Keratinocyte (primary cell): ENCODE results near the gene CACNA2D1. TPM values are rescaled to one million over a fixed set of nuclear protein-coding genes. Genes with fewer than 3 reads are reported as not detected.

ENCODE experiments used
- DNase-seq: peaks from one replicate; pipeline ENCODE4 v3.0.0-alpha.2; 2011; ENCODE audit warnings: low read depth, missing footprints, low spot score
- FAIRE-seq: peaks from 2 replicates; lab custom pipeline; 2011; peaks lifted over from hg19 to GRCh38; lab: Jason Lieb, UNC
- H2AFZ ChIP-seq: 2 replicates; pipeline ENCODE4 v1.6.0; 2012; ENCODE audit warnings: low read length, control low read depth, inconsistent platforms; ENCODE audit not compliant: control insufficient read depth
- H3K27ac ChIP-seq: 2 replicates; pipeline ENCODE4 v1.5.1; 2011; ENCODE audit warnings: low read length; ENCODE audit not compliant: control insufficient read depth, insufficient read depth
- H3K27me3 ChIP-seq: 3 replicates; pipeline ENCODE4 v1.6.0; 2011; ENCODE audit warnings: low read length; ENCODE audit not compliant: control insufficient read depth, insufficient read depth; ENCODE audit errors: extremely low read depth
- H3K36me3 ChIP-seq, 2 experiments: 2 replicates in 1 of 2; 3 replicates in 1 of 2; pipeline ENCODE4 v1.5.1; 2011; ENCODE audit warnings: low read length in 2 of 2, mild to moderate bottlenecking in 1 of 2; ENCODE audit not compliant: control insufficient read depth in 2 of 2, insufficient read depth in 2 of 2; ENCODE audit errors: extremely low read depth in 1 of 2
- H3K4me1 ChIP-seq: 3 replicates; pipeline ENCODE4 v1.5.1; 2011; ENCODE audit warnings: low read length; ENCODE audit not compliant: control insufficient read depth, insufficient read depth; ENCODE audit errors: extremely low read depth
- H3K4me2 ChIP-seq: 3 replicates; pipeline ENCODE4 v1.6.0; 2011; ENCODE audit warnings: low read depth, low read length; ENCODE audit not compliant: control insufficient read depth, insufficient read depth; ENCODE audit errors: extremely low read depth
- H3K4me3 ChIP-seq, 3 experiments: fragments of 200-600 bp in 1 of 3; sonication (generic) in 1 of 3; 2 replicates in 2 of 3; 3 replicates in 1 of 3; pipeline ENCODE4 v1.5.1; 2011 to 2016; ENCODE audit warnings: low read length in 3 of 3, mild to moderate bottlenecking in 3 of 3, control low read depth in 2 of 3, inconsistent platforms in 1 of 3, low read depth in 1 of 3, mixed read lengths in 1 of 3, mixed run types in 1 of 3, moderate library complexity in 1 of 3; ENCODE audit not compliant: control insufficient read depth in 2 of 3, insufficient read depth in 2 of 3; ENCODE audit errors: extremely low read depth in 1 of 3
- H3K79me2 ChIP-seq: 2 replicates; pipeline ENCODE4 v1.6.0; 2012; ENCODE audit warnings: low read length; ENCODE audit not compliant: control insufficient read depth, insufficient read depth
- H3K9ac ChIP-seq: 3 replicates; pipeline ENCODE4 v1.6.0; 2011; ENCODE audit warnings: low read length; ENCODE audit not compliant: control insufficient read depth, insufficient read depth; ENCODE audit errors: extremely low read depth
- H3K9me1 ChIP-seq: 3 replicates; pipeline ENCODE4 v1.6.0; 2011; ENCODE audit warnings: low read length; ENCODE audit not compliant: control insufficient read depth, insufficient read depth; ENCODE audit errors: extremely low read depth
- H3K9me3 ChIP-seq: 2 replicates; pipeline ENCODE4 v1.5.1; 2012; ENCODE audit warnings: low read depth, low read length; ENCODE audit not compliant: control insufficient read depth
- H4K20me1 ChIP-seq: 3 replicates; pipeline ENCODE4 v1.6.0; 2011; ENCODE audit warnings: low read length; ENCODE audit not compliant: control insufficient read depth, insufficient read depth; ENCODE audit errors: extremely low read depth
- CTCF ChIP-seq, 3 experiments: IDR thresholded peaks in 1 of 3; conservative IDR thresholded peaks in 1 of 3; optimal IDR thresholded peaks in 1 of 3; 2 replicates in 2 of 3; 3 replicates in 1 of 3; pipeline versions ENCODE3 to v1.5.1; 2011; ENCODE audit warnings: low read length in 3 of 3, mild to moderate bottlenecking in 3 of 3, moderate library complexity in 2 of 3, control low read depth in 1 of 3, inconsistent platforms in 1 of 3; ENCODE audit not compliant: insufficient read depth in 2 of 3; ENCODE audit errors: extremely low read depth in 1 of 3
- EZH2 ChIP-seq: IDR thresholded peaks from one replicate; pipeline ENCODE4 v1.6.1; 2012; ENCODE audit warnings: inconsistent platforms, mild to moderate bottlenecking, low read length, moderate library complexity
- dilution Hi-C: fragments of 300-500 bp; cut with MboI; formaldehyde crosslinking; loops from one replicate; pipeline ENCODE4 v1.7.0; 2020; ENCODE audit warnings: low sequenced_read_pairs; ENCODE audit not compliant: extremely low pct_ligation_motif_present
- polyA plus RNA-seq, 5 experiments: library from polyadenylated mRNA; depleted of rRNA in 3 of 5; stranded (reverse) in 3 of 5; stranded (forward) in 1 of 5; unstranded in 1 of 5; fragments of >200 nt; gene quantifications; 1 replicate in 1 of 5; 2 replicates in 3 of 5; 3 replicates in 1 of 5; pipeline versions ENCODE4 v1.2.1 to v1.2.3, GENCODE V29; 2011 to 2012; ENCODE audit warnings: missing spikeins in 2 of 5, low read depth in 1 of 5, low replicate concordance in 1 of 5

Gene CACNA2D1
- polyA plus RNA-seq, 1 donor (not counting 4 experiments of a cell fraction or from before 2014, with no cell fraction given), result 1.8 TPM

GRCh38 chr7:82375129-82375528, 68.4 kb downstream of the CACNA2D1 start:
- Histone ChIP-seq H3K4me2 (no peak overlapping the region), H3K27ac (no peak overlapping the region), H3K9me3 (no peaks in the 10 kb centered on the region), H2AFZ (no peak overlapping the region), H3K27me3 (no peaks in the 10 kb centered on the region), H3K4me3 (no peak overlapping the region), H4K20me1 (no peaks in the 10 kb centered on the region), H3K79me2 (no peaks in the 10 kb centered on the region), H3K4me1 (no peaks in the 10 kb centered on the region), H3K36me3 (no peaks in the 10 kb centered on the region), H3K9me1 (no peaks in the 10 kb centered on the region), H3K9ac (no peak overlapping the region)
- no peak for TF ChIP-seq EZH2
- TF ChIP-seq CTCF (optimal IDR thresholded peaks at IDR 0.05 in 1 of 3, IDR thresholded peaks at IDR 0.05 in 1 of 3, conservative IDR thresholded peaks at IDR 0.05 in 1 of 3; ENCODE audit: extremely low read depth in 1 of 3, insufficient read depth in 2 of 3, low read length in 3 of 3), result no peak
- dilution Hi-C loops, result no loop called here
- no peak for DNase-seq
- no peak for FAIRE-seq

GRCh38 chr7:82373926-82374635, 69.5 kb downstream of the CACNA2D1 start:
- H3K27ac ChIP-seq, result no peak overlapping the region

More at GRCh38 chr7:82373926-82374635, 69.5 kb downstream of the CACNA2D1 start:
- H3K9me1 ChIP-seq, result no peaks in the 10 kb centered on the region
- no peaks in the 10 kb centered on the region for H3K27me3 ChIP-seq
- no peak for TF ChIP-seq CTCF (optimal IDR thresholded peaks at IDR 0.05 in 1 of 3, IDR thresholded peaks at IDR 0.05 in 1 of 3, conservative IDR thresholded peaks at IDR 0.05 in 1 of 3; ENCODE audit: extremely low read depth in 1 of 3, insufficient read depth in 2 of 3, low read length in 3 of 3)
- no peak for TF ChIP-seq EZH2
- dilution Hi-C loops, result no loop called here
- H3K4me2 ChIP-seq, result no peak overlapping the region
- H3K9me3 ChIP-seq, result no peaks in the 10 kb centered on the region
- no peaks in the 10 kb centered on the region for H3K36me3 ChIP-seq
- FAIRE-seq, result no peak
- H4K20me1 ChIP-seq, result no peaks in the 10 kb centered on the region
- no peak overlapping the region for H3K4me3 ChIP-seq
- no peaks in the 10 kb centered on the region for H3K4me1 ChIP-seq
- H3K79me2 ChIP-seq, result no peaks in the 10 kb centered on the region
- no peak for DNase-seq
- H2AFZ ChIP-seq, result no peak overlapping the region
- H3K9ac ChIP-seq, result no peak overlapping the region
